ENCODE measurements around the gene JAK1. TPM values are rescaled to one million over a fixed set of nuclear protein-coding genes. Genes with fewer than 3 reads are reported as not detected.
"Not testable (repeated sequence)": the region's sequence is repeated elsewhere in the genome, so short reads cannot be mapped to it uniquely, and the experiment has no call there.

JAK1 gene
- total and polyA plus RNA-seq, 9 donors = 49.2 to 69.5 (median 56.2) TPM

- no peak overlapping the region for H3K27ac ChIP-seq (ENCODE audit: low read length)
- no peaks in the 10 kb centered on the region for H3K27me3 ChIP-seq (ENCODE audit: control insufficient read depth, insufficient read depth, low read length)
- no peak overlapping the region for H3K4me3 ChIP-seq (ENCODE audit: low read length)
- no peaks in the 10 kb centered on the region for H3K36me3 ChIP-seq (ENCODE audit: control insufficient read depth, insufficient read depth, low read length)
- no CpG with 5 or more reads among the region's 5 CpGs for WGBS (ENCODE audit: insufficient coverage)
- no peaks in the 10 kb centered on the region for H3K9me3 ChIP-seq (replicated peaks; ENCODE audit: control insufficient read depth, low read depth, low read length)
- no peak for DNase-seq
- H3K4me1 ChIP-seq (ENCODE audit: control insufficient read depth, insufficient read depth, low read length) = peaks cover 3% of the 10 kb centered on the region
Measured at GRCh38 chr1:64941461-64942117, 24.8 kb downstream of the JAK1 start.

DNA sequence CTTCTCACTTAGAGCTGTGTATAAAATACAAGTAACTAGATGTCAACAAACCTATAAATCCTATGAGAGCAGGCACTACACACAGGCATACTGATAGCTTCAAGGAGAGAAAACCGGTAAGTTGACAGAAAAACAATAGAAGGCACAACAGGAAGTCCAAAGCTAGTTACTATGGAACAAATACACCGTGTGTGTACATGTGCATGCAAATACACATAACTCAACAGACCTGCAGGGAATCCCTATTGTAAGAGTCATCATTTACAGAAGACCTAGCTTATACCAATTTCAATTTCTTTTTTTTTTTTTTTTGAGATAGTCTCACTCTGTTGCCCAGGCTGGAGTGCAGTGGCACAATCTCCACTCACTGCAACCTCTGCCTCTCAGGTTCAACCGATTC, 26.3 kb downstream of the JAK1 start:
- no peaks in the 10 kb centered on the region for H3K36me3 ChIP-seq (ENCODE audit: control insufficient read depth, insufficient read depth, low read length)
- no peak overlapping the region for H3K4me3 ChIP-seq (ENCODE audit: low read length)
- no peak overlapping the region for H3K27ac ChIP-seq (ENCODE audit: low read length)
- no peaks in the 10 kb centered on the region for H3K4me1 ChIP-seq (ENCODE audit: control insufficient read depth, insufficient read depth, low read length)
- no peaks in the 10 kb centered on the region for H3K9me3 ChIP-seq (replicated peaks; ENCODE audit: control insufficient read depth, low read depth, low read length)
- peak; percentile 36 for DNase-seq
- no peaks in the 10 kb centered on the region for H3K27me3 ChIP-seq (ENCODE audit: control insufficient read depth, insufficient read depth, low read length)
- 40% methylated on average over 1 of the region's 3 CpGs for WGBS (ENCODE audit: insufficient coverage)

DNA sequence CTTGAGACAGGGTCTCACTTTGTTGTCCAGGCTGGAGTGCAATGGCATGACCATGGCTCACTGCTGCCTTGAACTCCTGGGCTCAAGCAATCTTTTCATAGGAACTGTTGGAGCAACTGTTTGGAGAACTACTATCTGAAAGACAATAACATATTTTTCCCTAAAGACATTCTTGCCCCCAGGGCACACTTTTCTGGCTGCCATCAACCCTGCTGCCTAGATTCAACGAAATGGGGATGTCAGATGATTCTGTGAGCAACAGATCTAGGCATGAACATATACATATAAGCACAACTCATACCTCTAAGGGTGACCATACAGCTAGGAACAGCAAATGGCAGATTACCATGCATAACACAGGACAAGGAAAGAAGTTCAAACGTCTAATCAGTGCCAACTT, 27.4 kb downstream of the JAK1 start:
- DNase-seq = no peak
- no peaks in the 10 kb centered on the region for H3K9me3 ChIP-seq (replicated peaks; ENCODE audit: control insufficient read depth, low read depth, low read length)
- H3K4me3 ChIP-seq (ENCODE audit: low read length) = no peak overlapping the region
- no peaks in the 10 kb centered on the region for H3K36me3 ChIP-seq (ENCODE audit: control insufficient read depth, insufficient read depth, low read length)
- H3K27ac ChIP-seq (ENCODE audit: low read length) = no peak overlapping the region
- H3K27me3 ChIP-seq (ENCODE audit: control insufficient read depth, insufficient read depth, low read length) = no peaks in the 10 kb centered on the region
- WGBS (ENCODE audit: insufficient coverage) = 60% methylated on average over 1 of the region's 2 CpGs
- peaks cover 6% of the 10 kb centered on the region for H3K4me1 ChIP-seq (ENCODE audit: control insufficient read depth, insufficient read depth, low read length)

GRCh38 chr1:64936956-64937355, 29.4 kb downstream of the JAK1 start:
- no peaks in the 10 kb centered on the region for H3K27me3 ChIP-seq (ENCODE audit: control insufficient read depth, insufficient read depth, low read length)
- peaks cover 15% of the 10 kb centered on the region for H3K4me1 ChIP-seq (ENCODE audit: control insufficient read depth, insufficient read depth, low read length)
- no CpG with 5 or more reads among the region's 1 CpG for WGBS (ENCODE audit: insufficient coverage)
- no peaks in the 10 kb centered on the region for H3K9me3 ChIP-seq (replicated peaks; ENCODE audit: control insufficient read depth, low read depth, low read length)
- no peak for DNase-seq
- H3K36me3 ChIP-seq (ENCODE audit: control insufficient read depth, insufficient read depth, low read length) = no peaks in the 10 kb centered on the region
- no peak overlapping the region for H3K27ac ChIP-seq (ENCODE audit: low read length)
- H3K4me3 ChIP-seq (ENCODE audit: low read length) = no peak overlapping the region

GRCh38 chr1:64935551-64936155, 30.7 kb downstream of the JAK1 start:
- H3K9me3 ChIP-seq (replicated peaks; ENCODE audit: control insufficient read depth, low read depth, low read length) = no peaks in the 10 kb centered on the region
- H3K27ac ChIP-seq (ENCODE audit: low read length) = no peak overlapping the region

DNA sequence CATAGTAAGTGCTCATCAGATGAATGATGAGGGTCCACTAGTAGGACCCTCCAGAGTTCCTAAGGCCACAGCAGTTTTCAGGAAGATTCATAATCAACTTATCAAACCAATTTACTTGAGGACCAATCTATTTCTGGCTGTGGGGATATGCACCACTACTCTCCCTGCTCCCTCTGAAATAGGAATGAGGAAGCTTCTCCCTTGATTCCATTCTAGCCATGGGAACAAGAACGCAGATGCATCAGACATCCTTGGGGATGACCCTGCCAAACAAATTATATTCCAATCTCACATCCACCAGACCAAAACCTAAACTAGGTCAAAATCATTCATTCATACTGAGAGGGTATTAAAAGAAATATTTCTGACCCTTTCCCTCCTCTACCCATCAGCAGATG, 31.5 kb downstream of the JAK1 start:
- Histone ChIP-seq H3K36me3 (ENCODE audit: control insufficient read depth, insufficient read depth, low read length) (no peaks in the 10 kb centered on the region), H3K27ac (ENCODE audit: low read length) (peak overlapping the region; percentile 36), H3K9me3 (replicated peaks; ENCODE audit: control insufficient read depth, low read depth, low read length) (no peaks in the 10 kb centered on the region), H3K4me3 (ENCODE audit: low read length) (no peak overlapping the region), H3K27me3 (ENCODE audit: control insufficient read depth, insufficient read depth, low read length) (no peaks in the 10 kb centered on the region), H3K4me1 (ENCODE audit: control insufficient read depth, insufficient read depth, low read length) (peaks cover 15% of the 10 kb centered on the region)
- DNase-seq = no peak
- no CpG with 5 or more reads among the region's 1 CpG for WGBS (ENCODE audit: insufficient coverage)

More at GRCh38 chr1:64935551-64936155, 30.7 kb downstream of the JAK1 start:
- Histone ChIP-seq H3K36me3 (ENCODE audit: control insufficient read depth, insufficient read depth, low read length) (no peaks in the 10 kb centered on the region), H3K4me1 (ENCODE audit: control insufficient read depth, insufficient read depth, low read length) (peaks cover 15% of the 10 kb centered on the region), H3K27me3 (ENCODE audit: control insufficient read depth, insufficient read depth, low read length) (no peaks in the 10 kb centered on the region), H3K4me3 (ENCODE audit: low read length) (no peak overlapping the region)
- DNase-seq = no peak
- WGBS (ENCODE audit: insufficient coverage) = 69% methylated on average over 8 of the region's 9 CpGs

- peak; percentile 72 for DNase-seq
- Histone ChIP-seq H3K27me3 (ENCODE audit: control insufficient read depth, insufficient read depth, low read length) (no peaks in the 10 kb centered on the region), H3K4me3 (ENCODE audit: low read length) (no peak overlapping the region), H3K36me3 (ENCODE audit: control insufficient read depth, insufficient read depth, low read length) (no peaks in the 10 kb centered on the region), H3K9me3 (replicated peaks; ENCODE audit: control insufficient read depth, low read depth, low read length) (no peaks in the 10 kb centered on the region), H3K27ac (ENCODE audit: low read length) (peak overlapping the region; percentile 36), H3K4me1 (ENCODE audit: control insufficient read depth, insufficient read depth, low read length) (peaks cover 15% of the 10 kb centered on the region)
- 74% methylated on average over 7 of the region's 9 CpGs for WGBS (ENCODE audit: insufficient coverage)
Measured at GRCh38 chr1:64934115-64934877, 32.1 kb downstream of the JAK1 start.

GRCh38 chr1:64933296-64934070, 32.9 kb downstream of the JAK1 start:
- Histone ChIP-seq H3K27ac (ENCODE audit: low read length) (peak overlapping the region; percentile 36), H3K4me1 (ENCODE audit: control insufficient read depth, insufficient read depth, low read length) (peaks cover 15% of the 10 kb centered on the region), H3K4me3 (ENCODE audit: low read length) (no peak overlapping the region), H3K27me3 (ENCODE audit: control insufficient read depth, insufficient read depth, low read length) (no peaks in the 10 kb centered on the region), H3K36me3 (ENCODE audit: control insufficient read depth, insufficient read depth, low read length) (no peaks in the 10 kb centered on the region), H3K9me3 (replicated peaks; ENCODE audit: control insufficient read depth, low read depth, low read length) (no peaks in the 10 kb centered on the region)
- peak; percentile 86 for DNase-seq
- 57% methylated on average over 8 of the region's 11 CpGs for WGBS (ENCODE audit: insufficient coverage)

DNA sequence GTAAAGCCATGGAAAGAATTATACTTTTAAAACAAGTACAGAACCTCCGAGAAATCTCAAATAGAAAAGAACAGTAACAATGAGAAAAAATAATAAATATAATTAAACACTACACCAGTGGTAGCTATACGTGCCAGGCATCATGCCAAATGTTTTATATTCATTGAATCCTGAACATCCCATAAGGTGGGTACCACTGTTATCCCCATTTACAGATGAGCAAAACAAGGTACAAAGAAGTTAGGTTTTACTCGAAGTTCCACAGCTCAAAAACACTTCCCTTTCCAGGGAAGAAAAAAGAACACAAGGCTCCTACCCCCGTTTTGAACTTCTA, 33.4 kb downstream of the JAK1 start:
- H3K9me3 ChIP-seq (replicated peaks; ENCODE audit: control insufficient read depth, low read depth, low read length) = no peaks in the 10 kb centered on the region
- peak overlapping the region; percentile 32 for H3K27ac ChIP-seq (ENCODE audit: low read length)
- WGBS (ENCODE audit: insufficient coverage) = 40% methylated on average over 1 of the region's 4 CpGs
- DNase-seq = no peak
- H3K4me3 ChIP-seq (ENCODE audit: low read length) = no peak overlapping the region
- no peaks in the 10 kb centered on the region for H3K27me3 ChIP-seq (ENCODE audit: control insufficient read depth, insufficient read depth, low read length)
- H3K36me3 ChIP-seq (ENCODE audit: control insufficient read depth, insufficient read depth, low read length) = no peaks in the 10 kb centered on the region
- H3K4me1 ChIP-seq (ENCODE audit: control insufficient read depth, insufficient read depth, low read length) = peaks cover 15% of the 10 kb centered on the region

GRCh38 chr1:64930640-64931039, 35.7 kb downstream of the JAK1 start:
- not testable (repeated sequence) for DNase-seq; H3K4me3 ChIP-seq (ENCODE audit: low read length); H3K27me3 ChIP-seq (ENCODE audit: control insufficient read depth, insufficient read depth, low read length); H3K27ac ChIP-seq (ENCODE audit: low read length); H3K36me3 ChIP-seq (ENCODE audit: control insufficient read depth, insufficient read depth, low read length); H3K9me3 ChIP-seq (replicated peaks; ENCODE audit: control insufficient read depth, low read depth, low read length)
- peaks cover 15% of the 10 kb centered on the region for H3K4me1 ChIP-seq (ENCODE audit: control insufficient read depth, insufficient read depth, low read length)
